GM12892 (cell line): ENCODE measurements around the gene SLC9A4.

Experiments
- POLR2A ChIP-seq: IDR thresholded peaks from 2 replicates; pipeline ENCODE4 v1.6.1; 2011; ENCODE audit warnings: low read depth, low read length, control low read depth
- POLR2AphosphoS5 ChIP-seq: IDR thresholded peaks from 2 replicates; pipeline ENCODE4 v1.6.1; 2011; ENCODE audit warnings: low read depth, low read length, control low read depth
- TAF1 ChIP-seq: IDR thresholded peaks from 2 replicates; pipeline ENCODE4 v1.6.1; 2011; ENCODE audit warnings: low read depth, mild to moderate bottlenecking, control low read depth, low read length, borderline replicate concordance

GRCh38 chr2:102515851-102516250 lies 42.8 kb downstream of the SLC9A4 start:
- TF ChIP-seq POLR2A (no peak), TAF1 (no peak), POLR2AphosphoS5 (no peak)
